ENCODE data around the gene ADRA2C. TPM values are rescaled to one million over a fixed set of nuclear protein-coding genes. Genes with fewer than 3 reads are reported as not detected.

ADRA2C gene
- total RNA-seq, 1 experiment from 2014 or later: 28.1 TPM

GRCh38 chr4:3735196-3735595 is 31.0 kb upstream of the ADRA2C start:
- ChIA-PET RAD21 (ENCODE audit: low non-redundant PET in 1 of 2, low total read pairs in 2 of 2, uncharacterized antibody in 2 of 2, unreplicated experiment in 2 of 2) (no interaction called here), POLR2A (no interaction called here), CTCF (no interaction called here)
- BruUV-seq (replicated peaks): no TSS peak
- Histone ChIP-seq H2AFZ (ENCODE audit: low read depth, low read length, poor library complexity, severe bottlenecking) (no peak overlapping the region), H3K9me3 (ENCODE audit: control insufficient read depth in 1 of 2, insufficient read depth in 1 of 2, low read depth in 1 of 2, low read length in 2 of 2) (no peaks in the 10 kb centered on the region), H3K79me2 (ENCODE audit: insufficient read depth, low read length) (no peaks in the 10 kb centered on the region), H4K20me1 (ENCODE audit: insufficient read depth) (no peaks in the 10 kb centered on the region), H3K9me2 (ENCODE audit: insufficient read depth) (no peaks in the 10 kb centered on the region), H3K4me1 (ENCODE audit: control insufficient read depth in 1 of 2, insufficient read depth in 2 of 2, low read length in 2 of 2) (no peaks in the 10 kb centered on the region), H3K4me2 (ENCODE audit: low read length) (no peak overlapping the region), H3K9ac (ENCODE audit: low read length) (no peak overlapping the region), H3K36me3 (ENCODE audit: control insufficient read depth in 1 of 2, insufficient read depth in 2 of 2, low read length in 2 of 2) (no peaks in the 10 kb centered on the region), H3K27ac (ENCODE audit: low read depth, low read length) (no peak overlapping the region), H3K4me3 (replicated peaks in 1 of 2; ENCODE audit: low read depth in 1 of 2, low read length in 2 of 2) (no peak overlapping the region), H3K27me3 (ENCODE audit: insufficient read depth, low read length) (no peaks in the 10 kb centered on the region)
- TF ChIP-seq TCF7L2 (IDR thresholded peaks at IDR 0.05; ENCODE audit: borderline replicate concordance, extremely low read depth, insufficient read depth, insufficient read length) (no peak), ELF1 (IDR thresholded peaks at IDR 0.05; ENCODE audit: borderline replicate concordance, low read depth) (no peak), ZNF274 (IDR thresholded peaks at IDR 0.05; ENCODE audit: low read depth, low read length) (no peak), CEBPB (IDR thresholded peaks at IDR 0.05; ENCODE audit: low read depth) (no peak), EZH2phosphoT487 (IDR thresholded peaks at IDR 0.05; ENCODE audit: borderline replicate concordance) (no peak), FOSL1 (IDR thresholded peaks at IDR 0.05; ENCODE audit: low read depth) (no peak), JUND (IDR thresholded peaks at IDR 0.05) (no peak), SP1 (IDR thresholded peaks at IDR 0.05; ENCODE audit: low read depth) (no peak), EGR1 (IDR thresholded peaks at IDR 0.05; ENCODE audit: low read depth) (no peak), CTCF (IDR thresholded peaks at IDR 0.05 in 2 of 3, conservative IDR thresholded peaks at IDR 0.05 in 1 of 3; ENCODE audit: borderline replicate concordance in 1 of 3, insufficient read depth in 1 of 3, low read depth in 2 of 3, low read length in 2 of 3) (no peak), MAX (IDR thresholded peaks at IDR 0.05) (no peak), POLR2A (IDR thresholded peaks at IDR 0.05; ENCODE audit: borderline replicate concordance, extremely low read depth, insufficient read depth, insufficient read length) (no peak), SIN3A (IDR thresholded peaks at IDR 0.05; ENCODE audit: low read depth) (no peak), POLR2AphosphoS5 (IDR thresholded peaks at IDR 0.05; ENCODE audit: low read depth, low read length) (no peak), RAD21 (IDR thresholded peaks at IDR 0.05; ENCODE audit: low read depth) (no peak)
- intact Hi-C loops (cut with micrococcal nuclease): no loop called here
- ATAC-seq (no peak), DNase-seq (ENCODE audit: low read depth, low spot score) (no peak)

Data from HCT116 (cell line).